GM12878 (cell line): ENCODE results near the gene STT3B. TPM values are rescaled to one million over a fixed set of nuclear protein-coding genes. Genes with fewer than 3 reads are reported as not detected.

Source experiments
- ATAC-seq: fragments of 200-7000 bp; cut with Tn5 transposase; 3 replicates; pipeline ENCODE4 v1.9.1; 2020; ENCODE audit warnings: mild to moderate bottlenecking, moderate library complexity
- BruUV-seq: library from RNA; stranded (reverse); fragments of 400-500 nt; replicated peaks from 2 replicates; lab custom pipeline; 2021; lab: Mats Ljungman, UMichigan
- CTCF ChIA-PET: fragments of 300-600 bp; sonication (Branson Sonifier 250); formaldehyde crosslinking; extraction: SDS; loops from one replicate; lab custom pipeline; 2021; ENCODE audit warnings: inconsistent platforms; lab: Yijun Ruan, JAX
- POLR2A ChIA-PET: fragments of 350-600 bp; formaldehyde crosslinking; extraction: SDS; loops from one replicate; lab custom pipeline; 2021; ENCODE audit warnings: inconsistent platforms; lab: Charles Lee
- RAD21 ChIA-PET: fragments of 300-600 bp; sonication (Branson Sonifier 250); formaldehyde crosslinking; loops from one replicate; lab custom pipeline; 2023; ENCODE audit warnings: antibody characterized with exemption; ENCODE audit not compliant: unreplicated experiment; lab: Charles Lee
- SMC1A ChIA-PET: fragments of 300-600 bp; sonication (Branson Sonifier 250); formaldehyde crosslinking; loops from one replicate; lab custom pipeline; 2023; ENCODE audit not compliant: unreplicated experiment, uncharacterized antibody; lab: Charles Lee
- DNase-seq: peaks from one replicate; pipeline ENCODE4 v3.0.0-alpha.2; 2011; ENCODE audit warnings: low read depth, low spot score
- FAIRE-seq: peaks from 3 replicates; lab custom pipeline; 2011; peaks lifted over from hg19 to GRCh38; lab: Jason Lieb, UNC
- H2AFZ ChIP-seq: 2 replicates; pipeline ENCODE4 v1.6.0; 2011; ENCODE audit warnings: low read depth, low read length, control low read depth; ENCODE audit not compliant: control insufficient read depth
- H3K27ac ChIP-seq: 2 replicates; pipeline ENCODE4 v1.5.1; 2011; ENCODE audit warnings: control low read depth; ENCODE audit not compliant: control insufficient read depth, insufficient read depth
- H3K27me3 ChIP-seq, 2 experiments: replicated peaks in 1 of 2; 2 replicates each; pipeline versions ENCODE4 v1.6.0 to v1.6.1; 2011; ENCODE audit warnings: low read length in 1 of 2; ENCODE audit not compliant: control insufficient read depth in 2 of 2, insufficient read depth in 2 of 2
- H3K36me3 ChIP-seq, 2 experiments: 2 replicates each; pipeline ENCODE4 v1.5.1; 2011; ENCODE audit warnings: low read length in 1 of 2; ENCODE audit not compliant: control insufficient read depth in 2 of 2, insufficient read depth in 2 of 2
- H3K4me1 ChIP-seq: 2 replicates; pipeline ENCODE4 v1.6.1; 2011; ENCODE audit warnings: mild to moderate bottlenecking, low read length, moderate library complexity, mixed read lengths; ENCODE audit not compliant: control insufficient read depth, insufficient read depth
- H3K4me2 ChIP-seq: 2 replicates; pipeline ENCODE4 v1.6.0; 2011; ENCODE audit warnings: control low read depth; ENCODE audit not compliant: control insufficient read depth, insufficient read depth
- H3K4me3 ChIP-seq: fragments of 200-600 bp; sonication (generic); 2 replicates; pipeline ENCODE4 v1.5.1; 2016
- H3K79me2 ChIP-seq: 2 replicates; pipeline ENCODE4 v1.6.0; 2011; ENCODE audit warnings: low read length; ENCODE audit not compliant: control insufficient read depth, insufficient read depth
- H3K9ac ChIP-seq: 2 replicates; pipeline ENCODE4 v1.8.0; 2011; ENCODE audit warnings: low read length, control low read depth, mixed read lengths; ENCODE audit not compliant: control insufficient read depth, insufficient read depth
- H3K9me3 ChIP-seq: replicated peaks from 3 replicates; pipeline ENCODE4 v1.5.1; 2011; ENCODE audit warnings: mild to moderate bottlenecking, low read length; ENCODE audit not compliant: control insufficient read depth, insufficient read depth
- H4K20me1 ChIP-seq: 2 replicates; pipeline ENCODE4 v1.6.0; 2011; ENCODE audit not compliant: control insufficient read depth, insufficient read depth
- CREB1 ChIP-seq: IDR thresholded peaks from 2 replicates; pipeline ENCODE4 v1.6.1; 2012; ENCODE audit warnings: low read depth, mild to moderate bottlenecking, inconsistent platforms
- GABPA ChIP-seq: IDR thresholded peaks from 2 replicates; pipeline ENCODE4 v1.6.1; 2014; ENCODE audit warnings: antibody characterized with exemption, low read depth, mild to moderate bottlenecking, inconsistent platforms
- IRF4 ChIP-seq: IDR thresholded peaks from 2 replicates; pipeline ENCODE4 v1.6.1; 2011; ENCODE audit warnings: low read depth, low read length
- JUND ChIP-seq: IDR thresholded peaks from 2 replicates; pipeline ENCODE4 v1.6.1; 2012; ENCODE audit warnings: low read depth, mild to moderate bottlenecking, low read length, improper control_type of control experiment, moderate library complexity
- NFXL1 ChIP-seq: fragments of 450-650 bp; IDR thresholded peaks from 2 replicates; pipeline ENCODE4 v1.6.1; 2017; ENCODE audit warnings: antibody characterized with exemption, mild to moderate bottlenecking, borderline replicate concordance
- PAX5 ChIP-seq: IDR thresholded peaks from 2 replicates; pipeline ENCODE4 v1.6.1; 2011; ENCODE audit warnings: low read depth, low read length, borderline replicate concordance
- RAD51 ChIP-seq: fragments of 450-650 bp; IDR thresholded peaks from 2 replicates; pipeline ENCODE4 v1.6.1; 2016; ENCODE audit warnings: moderate library complexity, mild to moderate bottlenecking, inconsistent platforms
- SIX5 ChIP-seq: IDR thresholded peaks from 2 replicates; pipeline ENCODE4 v1.6.1; 2011; ENCODE audit warnings: mild to moderate bottlenecking, low read depth, low read length, moderate library complexity; ENCODE audit not compliant: severe bottlenecking
- STAT3 ChIP-seq: IDR thresholded peaks from 2 replicates; pipeline ENCODE4 v1.6.1; 2011; ENCODE audit warnings: low read depth, low read length, improper control_type of control experiment
- TBL1XR1 ChIP-seq: IDR thresholded peaks from 2 replicates; pipeline ENCODE4 v1.6.1; 2012; ENCODE audit warnings: low read depth, low read length, improper control_type of control experiment
- ZNF217 ChIP-seq: fragments of 450-650 bp; IDR thresholded peaks from 2 replicates; pipeline ENCODE4 v1.6.1; 2017; ENCODE audit warnings: antibody characterized with exemption, mild to moderate bottlenecking
- WGBS: methylation state at CpG from one replicate; pipeline ENCODE4 v1.1.6; 2016; ENCODE audit warnings: low lambda C conversion rate; ENCODE audit not compliant: insufficient replicate concordance, insufficient coverage; ENCODE audit errors: missing lambda C conversion rate; 5-methylcytosine and 5-hydroxymethylcytosine counted together
- in situ Hi-C: fragments of 300-500 bp; cut with MboI; formaldehyde crosslinking; loops from 9 replicates; pipeline ENCODE4 v1.14.3; 2018; ENCODE audit warnings: mixed read lengths
- intact Hi-C: fragments of 100-400 bp; cut with micrococcal nuclease; formaldehyde crosslinking; loops from one replicate; pipeline ENCODE4 v1.14.2; 2022; ENCODE audit not compliant: unreplicated experiment
- polyA plus RNA-seq, 11 experiments: library from polyadenylated mRNA; depleted of rRNA in 4 of 11; unstranded in 6 of 11; stranded (reverse) in 5 of 11; fragments of >200 nt; fragmentation: Nextera tagmentation in 4 of 11; fragmentation: Illumina TruSeq in 1 of 11; extraction: Ambion mirVana in 4 of 11; extraction: Trizol in 1 of 11; gene quantifications; 1 replicate in 1 of 11; 2 replicates in 10 of 11; pipeline versions ENCODE4 v1.2.1 to v1.2.3, GENCODE V29; 2011 to 2016; ENCODE audit warnings: inconsistent platforms in 2 of 11, missing spikeins in 2 of 11, low read depth in 1 of 11
- total RNA-seq, 4 experiments: library from RNA; depleted of rRNA in 3 of 4; stranded (reverse); fragments of >200 nt in 3 of 4; fragmentation: Illumina TruSeq in 1 of 4; extraction: Trizol in 1 of 4; gene quantifications; 2 replicates each; pipeline versions ENCODE4 v1.2.1 to v1.2.3, GENCODE V29; 2013 to 2021

Gene STT3B
- total and polyA plus RNA-seq, 10 of the 15 experiments (the other 5 are each of a cell fraction or from before 2014, with no cell fraction given): 19.9 to 208 (median 79.6) TPM

GRCh38 chr3:31495971-31496665, 36.6 kb upstream of the STT3B start:
- intact Hi-C loops (no loop called here), in situ Hi-C loops (no loop called here)
- H2AFZ ChIP-seq: no peak overlapping the region
- no peaks in the 10 kb centered on the region for H3K79me2 ChIP-seq
- ChIA-PET RAD21 (interaction anchor here (1.0 kb wide), 1 partner anchor 32 kb away, joined by 3 read pairs; no protein-coding TSS in a partner anchor), CTCF (interaction anchor here (1.4 kb wide), 1 partner anchor 35 kb away, joined by 3 read pairs; no protein-coding TSS in a partner anchor), POLR2A (interaction anchor here (0.9 kb wide), 1 partner anchor 17 kb away, joined by 3 read pairs; no protein-coding TSS in a partner anchor), SMC1A (interaction anchor here (0.8 to 1.6 kb wide), 8 partner anchors 12 to 145 kb away, joined by 3 to 5 read pairs (median 4); no protein-coding TSS in a partner anchor)
- no peak overlapping the region for H3K27ac ChIP-seq
- no TSS peak for BruUV-seq
- no peaks in the 10 kb centered on the region for H3K4me1 ChIP-seq
- H3K36me3 ChIP-seq: no peaks in the 10 kb centered on the region
- no peak overlapping the region for H3K9ac ChIP-seq
- no peak for FAIRE-seq
- no peak for ATAC-seq
- H4K20me1 ChIP-seq: no peaks in the 10 kb centered on the region
- H3K4me2 ChIP-seq: no peak overlapping the region
- no peaks in the 10 kb centered on the region for H3K27me3 ChIP-seq
- no peak overlapping the region for H3K4me3 ChIP-seq
- no peak for DNase-seq
- WGBS: 57% methylated on average over 9 of the region's 9 CpGs
- TF ChIP-seq NFXL1 (no peak), SIX5 (no peak), ZNF217 (no peak), STAT3 (no peak), TBL1XR1 (no peak), IRF4 (no peak)
- peaks cover 3% of the 10 kb centered on the region; the same call in 2 of the 3 replicates for H3K9me3 ChIP-seq

GRCh38 chr3:31498791-31499190, 33.9 kb upstream of the STT3B start:
- 36% methylated on average over 5 of the region's 5 CpGs for WGBS
- Histone ChIP-seq H3K9me3 (no peaks in the 10 kb centered on the region; the same call in 2 of the 3 replicates), H2AFZ (no peak overlapping the region), H3K27ac (no peak overlapping the region), H3K9ac (no peak overlapping the region), H3K4me3 (no peak overlapping the region), H3K4me1 (no peaks in the 10 kb centered on the region), H4K20me1 (no peaks in the 10 kb centered on the region), H3K36me3 (no peaks in the 10 kb centered on the region), H3K79me2 (no peaks in the 10 kb centered on the region), H3K27me3 (no peaks in the 10 kb centered on the region), H3K4me2 (no peak overlapping the region)
- RAD21 ChIA-PET: no interaction called here
- ATAC-seq: no peak
- DNase-seq: no peak
- CTCF ChIA-PET: interaction anchor here (1.5 kb wide), 1 partner anchor 11 kb away, joined by 4 read pairs; no protein-coding TSS in a partner anchor
- FAIRE-seq: no peak
- BruUV-seq: no TSS peak
- SMC1A ChIA-PET: interaction anchor here (1.2 to 1.5 kb wide), 2 partner anchors 11 to 20 kb away, joined by 4 read pairs; no protein-coding TSS in a partner anchor
- POLR2A ChIA-PET: interaction anchor here (0.7 kb wide), 1 partner anchor 281 kb away, joined by 5 read pairs; no protein-coding TSS in a partner anchor
- intact Hi-C loops: no loop called here
- in situ Hi-C loops: no loop called here
- TF ChIP-seq RAD51 (no peak), SIX5 (no peak), PAX5 (no peak), GABPA (no peak), JUND (no peak), CREB1 (no peak)
